ENCODE data around the gene RDX. TPM values are rescaled to one million over a fixed set of nuclear protein-coding genes. Genes with fewer than 3 reads are reported as not detected.

Gene RDX
- total RNA-seq, 1 donor from 2014 or later, result 55.0 TPM

DNA sequence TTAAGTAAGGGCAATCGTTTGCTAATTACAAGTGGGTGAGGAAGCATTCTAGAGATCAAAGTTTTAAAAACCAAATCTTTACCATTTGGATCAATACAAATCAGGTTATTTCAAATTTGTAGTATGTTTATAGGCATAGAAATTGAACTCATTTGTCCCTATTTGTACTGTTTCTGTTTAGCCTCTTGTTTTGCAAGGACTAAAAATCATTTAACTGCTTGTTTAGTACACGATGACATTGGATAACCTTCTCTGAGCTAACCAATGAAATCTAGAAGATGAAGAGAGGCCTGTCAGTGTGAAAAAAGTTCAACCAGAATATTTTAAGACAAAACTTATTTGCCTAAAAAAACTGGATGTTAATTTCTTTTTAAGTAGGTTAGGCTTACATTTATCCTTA is 163.3 kb downstream of the RDX start:
- Histone ChIP-seq H3K4me3 (no peak overlapping the region), H3K4me1 (no peaks in the 10 kb centered on the region), H3K36me3 (no peaks in the 10 kb centered on the region), H3K27me3 (no peaks in the 10 kb centered on the region), H3K9me3 (no peaks in the 10 kb centered on the region), H3K27ac (no peak overlapping the region)
- DNase-seq (ENCODE audit: extremely low spot score in 2 of 2), result no peak
- intact Hi-C loops (cut with DNase I), result no loop called here
- no peak for TF ChIP-seq POLR2AphosphoS5 (IDR thresholded peaks at IDR 0.05; ENCODE audit: insufficient read depth in 1 of 2, low read depth in 1 of 2)

DNA sequence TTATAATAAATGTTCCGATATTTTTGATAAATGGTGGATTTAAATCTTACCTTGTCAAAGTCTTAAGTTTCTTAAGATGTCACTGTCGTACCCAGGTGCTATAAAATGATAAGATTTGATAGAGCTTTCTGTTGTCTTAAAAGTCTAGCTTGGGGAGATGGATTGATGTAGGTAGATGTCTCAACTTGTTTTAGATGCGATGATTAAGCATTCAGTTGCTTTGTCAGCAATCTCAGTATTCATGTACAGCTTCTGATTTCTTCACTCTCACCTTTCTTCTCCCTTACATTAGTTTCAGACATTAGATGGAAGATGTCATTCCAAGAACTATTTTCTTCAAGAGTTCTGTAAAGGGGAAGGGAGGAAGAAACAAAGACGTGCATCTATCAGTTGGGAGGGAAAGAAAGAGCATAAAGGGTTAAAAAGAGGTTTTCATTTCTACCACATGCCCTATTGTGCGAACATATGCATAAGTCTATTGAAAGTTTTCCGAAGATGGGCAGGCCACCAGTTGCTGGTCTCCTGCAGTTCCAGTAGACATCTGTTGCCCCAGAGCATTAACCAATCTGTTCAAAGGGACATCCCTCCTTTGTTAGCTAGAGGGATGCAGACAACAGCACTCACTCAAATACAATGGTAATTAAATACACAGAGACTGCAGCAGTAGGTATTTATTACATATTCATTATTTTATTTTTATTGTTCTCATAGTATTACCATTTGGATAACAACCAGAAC is 164.9 kb downstream of the RDX start:
- no peaks in the 10 kb centered on the region for H3K9me3 ChIP-seq
- no peaks in the 10 kb centered on the region for H3K4me1 ChIP-seq
- H3K4me3 ChIP-seq, result no peak overlapping the region
- H3K27ac ChIP-seq, result no peak overlapping the region
- H3K27me3 ChIP-seq, result no peaks in the 10 kb centered on the region
- no peaks in the 10 kb centered on the region for H3K36me3 ChIP-seq
- TF ChIP-seq POLR2AphosphoS5 (IDR thresholded peaks at IDR 0.05; ENCODE audit: insufficient read depth in 1 of 2, low read depth in 1 of 2) (no peak), POLR2A (IDR thresholded peaks at IDR 0.05) (no peak)
- TF ChIP-seq, protein P1, sequence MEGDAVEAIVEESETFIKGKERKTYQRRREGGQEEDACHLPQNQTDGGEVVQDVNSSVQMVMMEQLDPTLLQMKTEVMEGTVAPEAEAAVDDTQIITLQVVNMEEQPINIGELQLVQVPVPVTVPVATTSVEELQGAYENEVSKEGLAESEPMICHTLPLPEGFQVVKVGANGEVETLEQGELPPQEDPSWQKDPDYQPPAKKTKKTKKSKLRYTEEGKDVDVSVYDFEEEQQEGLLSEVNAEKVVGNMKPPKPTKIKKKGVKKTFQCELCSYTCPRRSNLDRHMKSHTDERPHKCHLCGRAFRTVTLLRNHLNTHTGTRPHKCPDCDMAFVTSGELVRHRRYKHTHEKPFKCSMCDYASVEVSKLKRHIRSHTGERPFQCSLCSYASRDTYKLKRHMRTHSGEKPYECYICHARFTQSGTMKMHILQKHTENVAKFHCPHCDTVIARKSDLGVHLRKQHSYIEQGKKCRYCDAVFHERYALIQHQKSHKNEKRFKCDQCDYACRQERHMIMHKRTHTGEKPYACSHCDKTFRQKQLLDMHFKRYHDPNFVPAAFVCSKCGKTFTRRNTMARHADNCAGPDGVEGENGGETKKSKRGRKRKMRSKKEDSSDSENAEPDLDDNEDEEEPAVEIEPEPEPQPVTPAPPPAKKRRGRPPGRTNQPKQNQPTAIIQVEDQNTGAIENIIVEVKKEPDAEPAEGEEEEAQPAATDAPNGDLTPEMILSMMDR (IDR thresholded peaks at IDR 0.05), result no peak
- intact Hi-C loops (cut with DNase I), result no loop called here
- DNase-seq (ENCODE audit: extremely low spot score in 2 of 2), result no peak

DNA sequence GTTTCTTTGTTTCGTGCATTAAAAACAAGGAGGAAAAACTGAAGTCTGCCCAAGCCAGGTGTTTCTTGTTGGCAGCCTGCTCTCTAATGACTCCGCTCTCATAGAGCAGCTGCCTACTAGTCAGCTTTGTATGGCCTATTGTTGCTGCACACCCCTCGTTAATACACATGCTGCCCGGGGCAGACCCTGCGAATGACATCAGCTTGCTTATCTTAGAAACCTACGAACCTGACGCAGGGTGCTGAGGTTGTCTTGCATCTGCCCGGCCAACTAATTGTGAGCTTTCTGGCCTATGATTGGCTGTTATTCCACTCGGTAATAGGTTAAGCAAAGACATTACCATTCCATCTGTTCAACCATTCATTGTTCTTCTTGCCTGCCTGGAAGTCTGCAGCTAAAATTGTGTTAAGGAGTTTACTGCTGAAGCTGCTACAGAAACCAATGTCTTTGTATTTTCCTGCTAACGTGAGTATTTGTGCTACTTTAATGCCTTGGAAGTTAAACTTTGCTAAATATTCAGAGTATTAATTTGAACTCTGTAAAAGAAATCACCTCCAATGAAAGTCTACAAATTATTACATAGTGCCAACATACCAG is 165.7 kb downstream of the RDX start:
- H3K4me1 ChIP-seq, result no peaks in the 10 kb centered on the region
- TF ChIP-seq, protein P1 (IDR thresholded peaks at IDR 0.05), result no peak
- no peak for TF ChIP-seq POLR2A (IDR thresholded peaks at IDR 0.05)
- no peak for DNase-seq (ENCODE audit: extremely low spot score in 2 of 2)
- H3K9me3 ChIP-seq, result no peaks in the 10 kb centered on the region
- no peaks in the 10 kb centered on the region for H3K27me3 ChIP-seq
- H3K36me3 ChIP-seq, result no peaks in the 10 kb centered on the region
- no peak overlapping the region for H3K27ac ChIP-seq
- intact Hi-C loops (cut with DNase I), result no loop called here
- H3K4me3 ChIP-seq, result no peak overlapping the region

- TF ChIP-seq POLR2A (IDR thresholded peaks at IDR 0.05), result no peak
- TF ChIP-seq, protein P1 (IDR thresholded peaks at IDR 0.05), result no peak
- no peak for TF ChIP-seq POLR2AphosphoS5 (IDR thresholded peaks at IDR 0.05; ENCODE audit: insufficient read depth in 1 of 2, low read depth in 1 of 2)
Observed at GRCh38 chr11:110128161-110128560, 168.3 kb downstream of the RDX start.

GRCh38 chr11:110126936-110127335 is 169.5 kb downstream of the RDX start:
- Histone ChIP-seq H3K36me3 (no peaks in the 10 kb centered on the region), H3K4me1 (no peaks in the 10 kb centered on the region), H3K4me3 (no peak overlapping the region), H3K27ac (no peak overlapping the region), H3K27me3 (no peaks in the 10 kb centered on the region), H3K9me3 (no peaks in the 10 kb centered on the region)
- intact Hi-C loops (cut with DNase I), result no loop called here
- TF ChIP-seq POLR2A (IDR thresholded peaks at IDR 0.05) (no peak), POLR2AphosphoS5 (IDR thresholded peaks at IDR 0.05; ENCODE audit: insufficient read depth in 1 of 2, low read depth in 1 of 2) (no peak)
- TF ChIP-seq, protein P1 (IDR thresholded peaks at IDR 0.05), result no peak
- DNase-seq (ENCODE audit: extremely low spot score in 2 of 2), result no peak

More at GRCh38 chr11:110128161-110128560, 168.3 kb downstream of the RDX start:
- no peaks in the 10 kb centered on the region for H3K27me3 ChIP-seq
- no peak for DNase-seq (ENCODE audit: extremely low spot score in 2 of 2)
- H3K27ac ChIP-seq, result no peak overlapping the region
- no peak overlapping the region for H3K4me3 ChIP-seq
- no peaks in the 10 kb centered on the region for H3K9me3 ChIP-seq
- intact Hi-C loops (cut with DNase I), result no loop called here
- no peaks in the 10 kb centered on the region for H3K36me3 ChIP-seq
- H3K4me1 ChIP-seq, result no peaks in the 10 kb centered on the region
